Mesenchymal stem cell (in vitro differentiated cells and primary cell): Measurements from ENCODE around the gene COX7C.

Source experiments
- DNase-seq: peaks from one replicate; pipeline ENCODE4 v3.0.0-alpha.2; 2013
- H2AFZ ChIP-seq: one replicate; pipeline ENCODE4 v1.6.1; 2013; ENCODE audit warnings: low read depth, mild to moderate bottlenecking, control low read depth, inconsistent platforms, low read length, moderate library complexity
- H2AK5ac ChIP-seq: 2 replicates; pipeline ENCODE4 v1.6.1; 2013; ENCODE audit warnings: low read length, moderate library complexity, mild to moderate bottlenecking, inconsistent platforms; ENCODE audit not compliant: severe bottlenecking
- H2BK120ac ChIP-seq: one replicate; pipeline ENCODE4 v1.6.1; 2013; ENCODE audit warnings: low read depth, mild to moderate bottlenecking, inconsistent platforms, low read length, moderate library complexity
- H2BK12ac ChIP-seq, 2 experiments: one replicate each; pipeline ENCODE4 v1.6.1; 2013; ENCODE audit warnings: inconsistent platforms in 2 of 2, low read length in 2 of 2, mild to moderate bottlenecking in 2 of 2, moderate library complexity in 2 of 2, control low read depth in 1 of 2
- H2BK15ac ChIP-seq: one replicate; pipeline ENCODE4 v1.6.1; 2013; ENCODE audit warnings: mild to moderate bottlenecking, low read depth, inconsistent platforms; ENCODE audit not compliant: poor library complexity, severe bottlenecking
- H2BK5ac ChIP-seq: 2 replicates; pipeline ENCODE4 v1.6.1; 2013; ENCODE audit warnings: low read depth, mild to moderate bottlenecking, low read length, control low read depth, inconsistent platforms; ENCODE audit not compliant: poor library complexity, severe bottlenecking
- H3K14ac ChIP-seq, 2 experiments: one replicate each; pipeline ENCODE4 v1.6.1; 2013; ENCODE audit warnings: inconsistent platforms in 2 of 2, low read length in 2 of 2, control low read depth in 1 of 2, mild to moderate bottlenecking in 1 of 2, moderate library complexity in 1 of 2
- H3K18ac ChIP-seq, 2 experiments: one replicate each; pipeline ENCODE4 v1.6.1; 2013; ENCODE audit warnings: inconsistent platforms in 2 of 2, low read length in 2 of 2, control low read depth in 1 of 2, low read depth in 1 of 2, mild to moderate bottlenecking in 1 of 2
- H3K23ac ChIP-seq, 2 experiments: one replicate each; pipeline ENCODE4 v1.6.1; 2013; ENCODE audit warnings: inconsistent platforms in 2 of 2, low read length in 2 of 2, mild to moderate bottlenecking in 2 of 2, moderate library complexity in 2 of 2, control low read depth in 1 of 2
- H3K27ac ChIP-seq: 2 replicates; pipeline ENCODE4 v1.5.1; 2013; ENCODE audit warnings: mild to moderate bottlenecking, moderate library complexity, low read length, control low read depth, inconsistent platforms; ENCODE audit not compliant: poor library complexity, severe bottlenecking
- H3K27me3 ChIP-seq, 2 experiments: 2 replicates each; pipeline versions ENCODE4 v1.6.1 to v1.7.0; 2013; ENCODE audit warnings: low read length in 2 of 2, mild to moderate bottlenecking in 2 of 2, moderate library complexity in 2 of 2, control low read depth in 1 of 2, inconsistent platforms in 1 of 2; ENCODE audit not compliant: control insufficient read depth in 1 of 2, insufficient read depth in 1 of 2
- H3K36me3 ChIP-seq, 2 experiments: 2 replicates each; pipeline versions ENCODE4 v1.6.1 to v1.7.0; 2013; ENCODE audit warnings: low read length in 2 of 2, control low read depth in 1 of 2, inconsistent platforms in 1 of 2, low read depth in 1 of 2, mild to moderate bottlenecking in 1 of 2; ENCODE audit not compliant: insufficient read depth in 2 of 2, control insufficient read depth in 1 of 2
- H3K4ac ChIP-seq, 2 experiments: one replicate each; pipeline ENCODE4 v1.6.1; 2013; ENCODE audit warnings: inconsistent platforms in 2 of 2, low read length in 2 of 2, mild to moderate bottlenecking in 2 of 2, moderate library complexity in 2 of 2, control low read depth in 1 of 2, low read depth in 1 of 2
- H3K4me1 ChIP-seq: 2 replicates; pipeline ENCODE4 v1.6.1; 2013; ENCODE audit warnings: low read depth, low read length, control low read depth; ENCODE audit not compliant: control insufficient read depth, insufficient read depth
- H3K4me2 ChIP-seq: 2 replicates; pipeline ENCODE4 v1.6.1; 2013; ENCODE audit warnings: low read length, mild to moderate bottlenecking, inconsistent platforms; ENCODE audit not compliant: poor library complexity, severe bottlenecking
- H3K4me3 ChIP-seq, 2 experiments: 2 replicates each; pipeline versions ENCODE4 v1.5.1 to v1.7.0; 2013; ENCODE audit warnings: low read length in 2 of 2, mild to moderate bottlenecking in 2 of 2, control low read depth in 1 of 2, low read depth in 1 of 2; ENCODE audit not compliant: insufficient read depth in 1 of 2
- H3K79me1 ChIP-seq: replicated peaks from 2 replicates; pipeline ENCODE4 v1.6.1; 2013; ENCODE audit warnings: mild to moderate bottlenecking, control low read depth, low read length, inconsistent platforms; ENCODE audit not compliant: poor library complexity, severe bottlenecking
- H3K9ac ChIP-seq: 2 replicates; pipeline ENCODE4 v1.7.0; 2013; ENCODE audit warnings: mild to moderate bottlenecking, low read length, moderate library complexity
- H3K9me3 ChIP-seq: 2 replicates; pipeline ENCODE4 v1.7.0; 2013; ENCODE audit warnings: mild to moderate bottlenecking, low read length; ENCODE audit not compliant: control insufficient read depth
- H4K8ac ChIP-seq: one replicate; pipeline ENCODE4 v1.6.1; 2013; ENCODE audit warnings: inconsistent platforms, mild to moderate bottlenecking, low read length, moderate library complexity
- H4K91ac ChIP-seq: one replicate; pipeline ENCODE4 v1.6.1; 2013; ENCODE audit warnings: mild to moderate bottlenecking, low read length, inconsistent platforms
- WGBS: methylation state at CpG from one replicate; pipeline ENCODE4 v1.1.7; 2013; ENCODE audit warnings: mixed read lengths; 5-methylcytosine and 5-hydroxymethylcytosine counted together

COX7C gene

GRCh38 chr5:86625148-86625547, 7.4 kb downstream of the COX7C start:
- H3K18ac ChIP-seq = no peak overlapping the region

GRCh38 chr5:86626149-86626548, 8.4 kb downstream of the COX7C start:
- no peak overlapping the region for H3K4me3 ChIP-seq
- H2BK120ac ChIP-seq = no peak overlapping the region
- DNase-seq = no peak
- no peak overlapping the region for H4K91ac ChIP-seq
- H3K4me2 ChIP-seq = no peak overlapping the region
- no peaks in the 10 kb centered on the region for H3K27me3 ChIP-seq
- H3K4me1 ChIP-seq = no peaks in the 10 kb centered on the region
- no peak overlapping the region for H3K18ac ChIP-seq
- H3K36me3 ChIP-seq = peaks cover 3 to 13% of the 10 kb centered on the region in 2 experiments
- H3K14ac ChIP-seq = no peak overlapping the region
- H2BK15ac ChIP-seq = no peak overlapping the region
- H2AK5ac ChIP-seq = no peak overlapping the region
- H3K23ac ChIP-seq = no peak overlapping the region
- H2BK5ac ChIP-seq = no peak overlapping the region
- no peak overlapping the region for H3K27ac ChIP-seq
- no peaks in the 10 kb centered on the region for H3K79me1 ChIP-seq
- H4K8ac ChIP-seq = no peak overlapping the region
- no peak overlapping the region for H3K4ac ChIP-seq
- H3K9ac ChIP-seq = no peak overlapping the region
- no peaks in the 10 kb centered on the region for H3K9me3 ChIP-seq
- H2AFZ ChIP-seq = no peak overlapping the region
- no peak overlapping the region for H2BK12ac ChIP-seq

More at GRCh38 chr5:86625148-86625547, 7.4 kb downstream of the COX7C start:
- Histone ChIP-seq H3K4ac (no peak overlapping the region), H3K4me2 (no peak overlapping the region), H3K36me3 (peaks cover 3 to 23% of the 10 kb centered on the region in 2 experiments), H2BK12ac (no peak overlapping the region), H3K4me3 (no peak overlapping the region), H4K91ac (no peak overlapping the region), H3K9ac (no peak overlapping the region), H3K27ac (no peak overlapping the region), H3K23ac (no peak overlapping the region), H2BK15ac (no peak overlapping the region), H3K79me1 (no peaks in the 10 kb centered on the region), H2AFZ (no peak overlapping the region), H2AK5ac (no peak overlapping the region), H3K14ac (no peak overlapping the region), H4K8ac (no peak overlapping the region), H3K27me3 (no peaks in the 10 kb centered on the region), H2BK120ac (no peak overlapping the region), H2BK5ac (no peak overlapping the region), H3K9me3 (no peaks in the 10 kb centered on the region), H3K4me1 (no peaks in the 10 kb centered on the region)
- WGBS = 100% methylated on average over 1 of the region's 2 CpGs
- no peak for DNase-seq

- H3K4ac ChIP-seq = no peak overlapping the region
- no peak overlapping the region for H3K4me2 ChIP-seq
- no peak overlapping the region for H3K9ac ChIP-seq
- H2BK15ac ChIP-seq = no peak overlapping the region
- no peaks in the 10 kb centered on the region for H3K9me3 ChIP-seq
- no peaks in the 10 kb centered on the region for H3K27me3 ChIP-seq
- H4K91ac ChIP-seq = no peak overlapping the region
- no peak overlapping the region for H3K4me3 ChIP-seq
- H2BK12ac ChIP-seq = no peak overlapping the region
- H4K8ac ChIP-seq = no peak overlapping the region
- H3K14ac ChIP-seq = no peak overlapping the region
- no peak overlapping the region for H2BK120ac ChIP-seq
- no peak overlapping the region for H3K23ac ChIP-seq
- no peaks in the 10 kb centered on the region for H3K79me1 ChIP-seq
- H2AFZ ChIP-seq = no peak overlapping the region
- H3K18ac ChIP-seq = no peak overlapping the region
- no peak overlapping the region for H2BK5ac ChIP-seq
- no peak for DNase-seq
- WGBS = 94% methylated on average over 1 of the region's 2 CpGs
- no peak overlapping the region for H3K27ac ChIP-seq
- no peaks in the 10 kb centered on the region for H3K4me1 ChIP-seq
- H3K36me3 ChIP-seq = no peaks in the 10 kb centered on the region
- H2AK5ac ChIP-seq = no peak overlapping the region
Measured at GRCh38 chr5:86631165-86631564, 13.4 kb downstream of the COX7C start.

GRCh38 chr5:86640998-86641397, 23.3 kb downstream of the COX7C start:
- no peak overlapping the region for H3K9ac ChIP-seq
- WGBS = no CpG with 5 or more reads among the region's 2 CpGs
- H3K18ac ChIP-seq = no peak overlapping the region
- H3K27me3 ChIP-seq = no peaks in the 10 kb centered on the region
- no peak overlapping the region for H4K91ac ChIP-seq
- no peak overlapping the region for H2AFZ ChIP-seq
- H3K4me3 ChIP-seq = no peak overlapping the region
- DNase-seq = no peak
- no peak overlapping the region for H3K23ac ChIP-seq
- no peak overlapping the region for H3K4me2 ChIP-seq
- no peak overlapping the region for H2BK120ac ChIP-seq
- H3K4me1 ChIP-seq = no peaks in the 10 kb centered on the region
- H3K4ac ChIP-seq = no peak overlapping the region
- no peaks in the 10 kb centered on the region for H3K36me3 ChIP-seq
- no peaks in the 10 kb centered on the region for H3K79me1 ChIP-seq
- no peak overlapping the region for H2BK5ac ChIP-seq
- no peaks in the 10 kb centered on the region for H3K9me3 ChIP-seq
- H4K8ac ChIP-seq = no peak overlapping the region
- no peak overlapping the region for H2BK15ac ChIP-seq
- H3K27ac ChIP-seq = no peak overlapping the region
- no peak overlapping the region for H2BK12ac ChIP-seq
- H2AK5ac ChIP-seq = no peak overlapping the region
- no peak overlapping the region for H3K14ac ChIP-seq
